K562 (cell line): ENCODE measurements around the gene SMCO1. TPM values are rescaled to one million over a fixed set of nuclear protein-coding genes. Genes with fewer than 3 reads are reported as not detected.

ENCODE experiments used
- ATAC-seq: fragments of 200-7000 bp; cut with Tn5 transposase; 3 replicates; pipeline ENCODE4 v1.9.1; 2020; ENCODE audit warnings: moderate library complexity
- BruUV-seq: library from RNA; stranded (reverse); fragments of 400-500 nt; replicated peaks from 2 replicates; lab custom pipeline; 2021; lab: Mats Ljungman, UMichigan
- CTCF ChIA-PET: fragments of 300-600 bp; formaldehyde crosslinking; extraction: SDS; loops from one replicate; lab custom pipeline; 2021; ENCODE audit warnings: low intra/inter-chr PET ratio; lab: Yijun Ruan, JAX
- POLR2A ChIA-PET: fragments of 300-600, 350-650 bp; sonication (Branson Sonifier 250); formaldehyde crosslinking; extraction: SDS; loops from one replicate; lab custom pipeline; 2021; ENCODE audit warnings: antibody characterized with exemption, inconsistent platforms; lab: Yijun Ruan, JAX
- DNase-seq, 4 experiments: peaks; one replicate each; pipeline versions ENCODE4 v3.0.0 to v3.0.0-alpha.2; 2011 to 2018; ENCODE audit warnings: low spot score in 3 of 4, mixed read lengths in 3 of 4; ENCODE audit errors: extremely low read depth in 1 of 4
- FAIRE-seq: peaks from 2 replicates; lab custom pipeline; 2011; peaks lifted over from hg19 to GRCh38; lab: Jason Lieb, UNC
- H2AFZ ChIP-seq: 2 replicates; pipeline ENCODE4 v1.6.0; 2011; ENCODE audit warnings: low read depth, low read length, control low read depth, inconsistent platforms
- H3K27ac ChIP-seq: fragments of 200-600 bp; 3 replicates; pipeline ENCODE4 v1.8.0; 2011; ENCODE audit warnings: low read depth, mild to moderate bottlenecking, control low read depth, inconsistent platforms, low read length, moderate library complexity, mixed read lengths; ENCODE audit errors: extremely low read depth
- H3K27me3 ChIP-seq, 2 experiments: fragments of 300-600 bp in 1 of 2; 2 replicates in 1 of 2; 3 replicates in 1 of 2; pipeline versions ENCODE4 v1.6.0 to v1.8.0; 2011; ENCODE audit warnings: inconsistent platforms in 2 of 2, low read length in 2 of 2, mild to moderate bottlenecking in 1 of 2, mixed read lengths in 1 of 2, moderate library complexity in 1 of 2; ENCODE audit not compliant: control insufficient read depth in 2 of 2, insufficient read depth in 2 of 2
- H3K36me3 ChIP-seq: fragments of 300-600 bp; 3 replicates; pipeline ENCODE4 v1.8.0; 2011; ENCODE audit warnings: mild to moderate bottlenecking, low read length, inconsistent platforms; ENCODE audit not compliant: control insufficient read depth, insufficient read depth
- H3K4me1 ChIP-seq, 2 experiments: fragments of 200-600 bp in 1 of 2; replicated peaks in 1 of 2; 2 replicates in 1 of 2; 3 replicates in 1 of 2; pipeline versions ENCODE4 v1.5.1 to v1.8.0; 2011; ENCODE audit warnings: inconsistent platforms in 2 of 2, low read length in 2 of 2, mild to moderate bottlenecking in 1 of 2, mixed read lengths in 1 of 2, moderate library complexity in 1 of 2; ENCODE audit not compliant: control insufficient read depth in 2 of 2, insufficient read depth in 2 of 2
- H3K4me2 ChIP-seq: 2 replicates; pipeline ENCODE4 v1.6.1; 2011; ENCODE audit warnings: low read length, control low read depth, inconsistent platforms, mixed read lengths; ENCODE audit not compliant: insufficient read depth
- H3K4me3 ChIP-seq: fragments of 200-600 bp; sonication (generic), shearing (Covaris generic); 2 replicates; pipeline ENCODE4 v1.5.1; 2016; ENCODE audit warnings: control low read depth, inconsistent platforms
- H3K79me2 ChIP-seq: fragments of 200-600 bp; 3 replicates; pipeline ENCODE4 v1.8.0; 2011; ENCODE audit warnings: low read length, inconsistent platforms; ENCODE audit not compliant: control insufficient read depth, insufficient read depth
- H3K9ac ChIP-seq, 2 experiments: 2 replicates each; pipeline versions ENCODE4 v1.6.0 to v1.6.1; 2011; ENCODE audit warnings: low read depth in 2 of 2, low read length in 2 of 2, control low read depth in 1 of 2, inconsistent platforms in 1 of 2, mild to moderate bottlenecking in 1 of 2, mixed read lengths in 1 of 2; ENCODE audit not compliant: insufficient read depth in 1 of 2
- H3K9me1 ChIP-seq: one replicate; pipeline ENCODE4 v1.6.0; 2011; ENCODE audit warnings: inconsistent platforms, mild to moderate bottlenecking, low read length, moderate library complexity; ENCODE audit not compliant: control insufficient read depth, insufficient read depth
- H3K9me3 ChIP-seq: replicated peaks from 2 replicates; pipeline ENCODE4 v1.5.1; 2011; ENCODE audit warnings: low read depth, low read length, inconsistent platforms; ENCODE audit not compliant: control insufficient read depth, insufficient read depth
- H4K20me1 ChIP-seq: replicated peaks from 2 replicates; pipeline ENCODE4 v1.6.1; 2011; ENCODE audit warnings: low read length, inconsistent platforms, mixed read lengths; ENCODE audit not compliant: control insufficient read depth, insufficient read depth
- BCOR ChIP-seq: fragments of 450-650 bp; IDR thresholded peaks from 2 replicates; pipeline ENCODE4 v1.6.1; 2016
- CHD4 ChIP-seq: fragments of 200-600 bp; sonication (generic); IDR thresholded peaks from 3 replicates; pipeline ENCODE4 v1.6.1; 2012; ENCODE audit warnings: low read depth, mild to moderate bottlenecking, mixed read lengths, low read length, inconsistent platforms; ENCODE audit not compliant: insufficient read depth, insufficient replicate concordance, poor library complexity, severe bottlenecking
- E2F1 ChIP-seq: sonication (generic); formaldehyde crosslinking; IDR thresholded peaks from 2 replicates; pipeline ENCODE4 v1.8.1; 2023; ENCODE audit warnings: mild to moderate bottlenecking, missing genetic modification reagents, moderate library complexity
- E4F1 ChIP-seq: fragments of 250-450 bp; sonication (Bioruptor Pico); IDR thresholded peaks from 2 replicates; pipeline ENCODE4 v1.5.0; 2021; ENCODE audit warnings: mild to moderate bottlenecking, borderline replicate concordance
- HINFP ChIP-seq: fragments of 450-650 bp; conservative IDR thresholded peaks from 2 replicates; pipeline ENCODE4 v1.6.1; 2016; ENCODE audit warnings: missing genetic modification characterization, low read depth, mild to moderate bottlenecking, control low read depth, missing compliant biosample characterization
- NR1H2 ChIP-seq: sonication (generic); formaldehyde crosslinking; IDR thresholded peaks from 2 replicates; pipeline ENCODE4 v1.4.0; 2020; ENCODE audit warnings: mild to moderate bottlenecking, missing genetic modification reagents
- SMARCB1 ChIP-seq: IDR thresholded peaks from 2 replicates; pipeline ENCODE4 v1.6.1; 2011; ENCODE audit warnings: improper control_type of control experiment, low read depth; ENCODE audit not compliant: insufficient read length
- TSHZ1 ChIP-seq: fragments of 250-450 bp; sonication (Bioruptor Pico); IDR thresholded peaks from 2 replicates; pipeline ENCODE4 v1.4.0; 2020; ENCODE audit warnings: mild to moderate bottlenecking, moderate library complexity
- ZNF316 ChIP-seq: fragments of 450-650 bp; IDR thresholded peaks from 2 replicates; pipeline ENCODE4 v1.6.1; 2016
- ZNF354B ChIP-seq: fragments of 250-450 bp; sonication (Bioruptor Pico); IDR thresholded peaks from 2 replicates; pipeline ENCODE4 v1.4.0; 2020
- ZNF785 ChIP-seq: fragments of 250-450 bp; sonication (Bioruptor Pico); IDR thresholded peaks from 2 replicates; pipeline ENCODE4 v1.4.0; 2020; ENCODE audit warnings: mild to moderate bottlenecking
- WGBS: fragments of 100-300 bp; shearing (Covaris generic); methylation state at CpG from one replicate; pipeline ENCODE4 v1.1.6; 2016; ENCODE audit warnings: low coverage, mixed read lengths; ENCODE audit not compliant: insufficient coverage; ENCODE audit errors: missing lambda C conversion rate; 5-methylcytosine and 5-hydroxymethylcytosine counted together
- in situ Hi-C: fragments of 300-500 bp; cut with MboI; formaldehyde crosslinking; loops from 4 replicates; pipeline ENCODE4 v1.15.0; 2018; ENCODE audit warnings: inconsistent platforms, mixed read lengths
- intact Hi-C: fragments of 100-400 bp; cut with micrococcal nuclease; formaldehyde crosslinking; loops from 2 replicates; pipeline ENCODE4 v1.14.2; 2022
- polyA plus RNA-seq, 8 experiments: library from polyadenylated mRNA; depleted of rRNA in 4 of 8; stranded (reverse) in 5 of 8; unstranded in 3 of 8; fragments of >200 nt; fragmentation: Nextera tagmentation in 2 of 8; fragmentation: Illumina TruSeq in 1 of 8; extraction: Ambion mirVana in 2 of 8; extraction: Trizol in 1 of 8; gene quantifications; 2 replicates each; pipeline versions ENCODE4 v1.2.1 to v1.2.3, GENCODE V29; 2011 to 2014; ENCODE audit warnings: inconsistent platforms in 1 of 8, missing spikeins in 1 of 8
- total RNA-seq, 7 experiments: library from RNA; depleted of rRNA in 6 of 7; stranded (reverse); fragments of >200 nt in 6 of 7; fragmentation: Illumina TruSeq in 2 of 7; extraction: Trizol in 2 of 7; gene quantifications; 2 replicates each; pipeline versions ENCODE4 v1.2.1 to v1.2.3, GENCODE V29; 2011 to 2021; ENCODE audit warnings: low replicate concordance in 1 of 7

The SMCO1 gene
- total and polyA plus RNA-seq, 9 of the 15 experiments (the other 6 are each of a cell fraction or from before 2014, with no cell fraction given) = 0.05 to 0.35 (median 0.12) TPM; not detected in 5

- H3K9me1 ChIP-seq = no peaks in the 10 kb centered on the region
- ChIA-PET POLR2A (no interaction called here), CTCF (no interaction called here)
- H3K36me3 ChIP-seq = no peaks in the 10 kb centered on the region
- no peak overlapping the region for H3K4me3 ChIP-seq
- no peak overlapping the region for H3K4me2 ChIP-seq
- H2AFZ ChIP-seq = no peak overlapping the region
- in situ Hi-C loops = no loop called here
- H3K9ac ChIP-seq = no peak overlapping the region
- H3K4me1 ChIP-seq = no peaks in the 10 kb centered on the region
- H3K27me3 ChIP-seq = no peaks in the 10 kb centered on the region
- intact Hi-C loops = no loop called here
- H3K79me2 ChIP-seq = no peaks in the 10 kb centered on the region
- H3K27ac ChIP-seq = no peak overlapping the region
- ATAC-seq = 0 out of 3 replicates have a peak, but pooled peaks have one; percentile 27
- WGBS = 51% methylated on average over 2 of the region's 2 CpGs
- H4K20me1 ChIP-seq = no peaks in the 10 kb centered on the region
- no peak for DNase-seq
- no TSS peak for BruUV-seq
- peaks cover 8% of the 10 kb centered on the region; the same call in 1 of the 2 replicates for H3K9me3 ChIP-seq
- FAIRE-seq = no peak
- TF ChIP-seq BCOR (no peak), E2F1 (no peak), CHD4 (no peak), SMARCB1 (no peak), NR1H2 (CRISPR knock-in tag) (no peak), HINFP (no peak), E4F1 (CRISPR knock-in tag) (no peak), ZNF316 (no peak), TSHZ1 (CRISPR knock-in tag) (no peak), ZNF354B (CRISPR knock-in tag) (no peak), ZNF785 (no peak)
Observed at GRCh38 chr3:196547067-196547466, 31.9 kb upstream of the SMCO1 start.
